K562 treated with DMSO at 1 percent for 48 hours (cell line): ENCODE results near the gene KDM5D. TPM values are rescaled to one million over a fixed set of nuclear protein-coding genes. Genes with fewer than 3 reads are reported as not detected.

ENCODE experiments used
- total RNA-seq: library from RNA; unstranded; fragments of 300-600 nt; gene quantifications from 2 replicates; pipeline ENCODE4 v1.2.3, GENCODE V29; 2022; ENCODE audit warnings: low replicate concordance; ENCODE audit errors: extremely low read depth

Gene KDM5D
- total RNA-seq, result not detected in 2 replicates

GRCh38 chrY:19744381-19745378 lies at the start of gene KDM5D:
Gene KDM5D (minus strand): TSS chrY:19744726. CDS start chrY:19744534, 192 bp downstream.

